Activated CD4-positive, CD25-positive, alpha-beta regulatory T cell (primary cell): ENCODE results near the gene PARK7.
A peak's percentile ranks its signal among the peaks of the same experiment; 100 is the strongest.
"Not testable (repeated sequence)": the region's sequence is repeated elsewhere in the genome, so short reads cannot be mapped to it uniquely, and the experiment has no call there.

Experiments used
- DNase-seq, 4 experiments: peaks; one replicate each; lab custom pipeline; 2025; lab: John Stamatoyannopoulos, UW

PARK7 gene

DNA sequence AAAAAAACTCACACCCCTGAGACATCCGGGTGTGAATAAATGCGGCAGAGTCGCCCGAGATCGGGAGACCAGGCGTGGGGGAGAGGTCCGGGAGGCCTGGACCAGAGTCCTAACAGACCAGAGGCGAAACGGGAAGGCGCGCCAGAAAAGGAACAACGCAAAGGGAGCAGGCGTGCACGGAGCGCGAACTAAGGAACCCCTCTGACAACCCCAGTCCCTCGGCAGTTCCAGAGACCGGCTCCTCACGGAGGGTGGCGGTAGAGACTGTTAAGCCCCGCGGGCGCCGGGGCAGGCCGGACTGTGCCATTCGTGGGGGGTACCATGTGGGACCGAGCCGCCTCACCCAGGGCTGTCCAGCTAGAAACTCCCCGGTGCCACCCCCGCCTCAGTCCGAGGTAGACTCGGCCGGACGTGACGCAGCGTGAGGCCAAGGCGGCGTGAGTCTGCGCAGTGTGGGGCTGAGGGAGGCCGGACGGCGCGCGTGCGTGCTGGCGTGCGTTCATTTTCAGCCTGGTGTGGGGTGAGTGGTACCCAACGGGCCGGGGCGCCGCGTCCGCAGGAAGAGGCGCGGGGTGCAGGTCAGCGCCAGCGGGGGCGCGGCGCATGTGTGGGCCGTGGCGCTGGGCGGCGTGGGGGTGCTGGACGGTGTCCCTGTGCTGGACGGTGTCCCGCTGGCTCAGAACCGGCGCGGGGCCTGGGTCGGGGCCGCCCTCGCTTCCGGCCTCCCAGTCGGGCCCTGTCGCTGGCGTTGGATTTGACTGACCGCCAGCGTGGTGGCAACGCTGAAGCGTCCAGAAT lies at the start of gene PARK7:
TSS of gene PARK7 (plus strand) at position 496 of the 798 bp plus-strand sequence. CDS start 1,075 bp downstream, outside the sequence.
- DNase-seq: peak; percentile 99

DNA sequence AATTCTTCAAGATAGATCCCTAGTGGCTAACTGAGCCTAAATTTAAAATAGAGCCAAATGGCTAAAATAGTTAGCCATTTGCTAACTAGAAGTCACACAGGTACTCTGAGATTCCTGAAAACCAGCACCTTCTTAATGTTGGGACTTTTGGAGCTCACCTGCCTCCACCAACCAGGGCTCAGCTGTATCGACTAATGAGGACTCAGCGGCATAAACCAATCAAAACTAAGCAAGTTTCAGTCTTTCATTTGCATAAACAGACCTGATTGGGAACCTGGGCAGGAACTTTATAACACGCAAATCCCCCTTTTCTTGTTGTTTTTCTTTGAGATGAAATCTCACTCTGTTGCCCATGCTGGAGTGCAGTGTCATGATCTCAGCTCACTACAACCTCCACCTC lies 49.4 kb upstream of the PARK7 start:
- DNase-seq: no peak

DNA sequence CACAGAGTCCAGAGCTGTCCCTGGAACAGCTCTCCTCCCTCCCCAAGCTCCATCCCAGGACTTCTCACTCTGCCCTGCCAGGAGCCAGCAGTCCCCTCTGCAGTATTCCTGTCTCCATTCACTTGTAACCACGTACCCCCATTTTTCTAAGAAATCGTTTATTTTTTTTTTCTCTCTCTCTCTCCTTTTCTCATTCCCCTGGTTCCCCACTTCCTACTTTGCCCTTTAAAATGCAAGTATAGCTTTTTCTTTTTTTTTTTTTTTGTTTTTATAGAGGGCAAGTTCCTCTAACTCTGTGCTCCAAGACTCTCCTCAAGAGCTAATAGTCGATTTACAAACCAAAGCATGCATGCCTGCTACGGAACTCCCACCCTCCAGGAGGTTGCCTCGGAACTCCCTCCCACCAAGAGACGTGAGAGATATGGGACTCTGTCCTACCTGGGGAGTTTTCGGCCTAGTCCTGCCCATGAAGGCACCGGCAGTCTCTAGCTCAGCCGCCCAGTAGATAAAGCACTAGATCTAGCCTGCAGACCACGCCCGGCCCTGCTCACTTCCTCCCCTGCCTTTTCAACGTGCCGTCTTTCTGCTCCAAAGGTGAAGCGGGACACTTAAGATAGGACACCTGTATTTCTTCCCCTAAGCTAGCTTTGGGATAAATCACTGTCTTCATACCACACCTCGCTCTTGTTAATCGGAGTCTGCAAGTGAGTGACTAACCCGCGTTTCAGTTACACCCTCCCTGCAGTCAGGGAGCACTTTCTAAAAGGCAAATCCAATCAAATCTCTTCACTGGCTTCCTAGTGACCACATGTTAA lies 48.6 kb upstream of the PARK7 start:
- DNase-seq: peak in 1 of 4 experiments; percentile 3

DNA sequence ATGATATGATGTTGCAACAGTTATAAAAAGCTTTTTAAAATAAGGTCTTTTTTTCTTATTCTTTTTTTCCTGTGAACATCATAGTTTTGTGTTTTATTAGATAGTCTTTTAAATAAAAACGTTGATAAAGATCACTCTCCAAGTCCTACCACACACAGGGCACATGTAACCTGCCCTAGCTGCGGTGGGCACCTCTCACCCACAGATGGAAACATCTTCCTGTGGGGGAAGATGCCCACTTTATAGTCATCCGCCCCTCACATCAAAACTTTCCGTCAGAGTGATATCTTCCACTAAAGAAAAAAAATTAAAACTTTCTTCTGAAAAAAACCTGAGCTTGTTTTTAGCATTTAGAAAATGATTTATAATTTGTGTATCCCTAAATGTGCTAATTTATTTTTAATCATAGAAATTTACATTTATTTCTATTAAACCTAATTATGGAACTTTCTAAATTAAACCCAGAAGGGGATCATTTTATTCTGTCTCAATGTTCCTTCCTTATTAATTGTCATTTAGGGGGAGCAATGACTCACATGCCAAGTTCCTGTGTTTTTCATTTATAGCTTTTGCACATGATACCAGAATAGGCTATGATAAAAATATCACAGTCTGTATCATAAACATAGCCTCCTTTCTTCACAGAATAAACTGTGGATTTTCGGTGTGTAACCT lies 45.5 kb upstream of the PARK7 start:
- DNase-seq: no peak

DNA sequence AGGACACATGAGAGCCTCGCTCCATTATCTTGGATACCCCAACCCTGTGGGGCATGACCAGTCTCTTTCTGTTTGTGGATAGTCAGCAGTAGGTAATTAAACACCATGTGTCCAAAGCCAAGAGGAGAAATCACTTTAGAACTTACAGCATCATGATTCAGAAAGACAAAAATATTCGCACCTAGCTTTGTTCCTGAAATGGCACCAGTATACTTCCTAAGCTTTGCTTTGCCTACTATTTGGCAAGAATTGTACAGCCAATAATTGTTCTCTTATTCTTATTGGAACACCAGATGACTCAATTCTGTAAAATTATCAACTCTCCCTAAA lies 45.0 kb upstream of the PARK7 start:
- no peak for DNase-seq

DNA sequence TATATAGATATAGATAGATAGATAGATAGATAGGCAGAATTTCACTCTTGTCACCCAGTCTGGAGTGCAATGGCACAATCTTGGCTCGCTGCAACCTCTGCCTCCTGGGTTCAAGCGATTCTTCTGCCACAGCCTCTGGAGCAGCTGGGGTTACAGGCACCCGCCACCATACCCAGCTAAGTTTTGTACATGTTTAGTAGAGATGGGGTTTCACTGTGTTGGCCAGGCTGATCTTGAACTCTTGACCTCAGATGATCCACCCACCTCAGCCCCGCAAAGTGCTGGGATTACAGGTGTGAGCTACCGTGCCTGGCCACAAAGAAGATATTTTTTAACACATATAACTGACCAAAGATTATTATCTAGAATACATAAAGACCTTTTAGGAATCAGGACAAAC lies 43.5 kb upstream of the PARK7 start:
- not testable (repeated sequence) for DNase-seq

DNA sequence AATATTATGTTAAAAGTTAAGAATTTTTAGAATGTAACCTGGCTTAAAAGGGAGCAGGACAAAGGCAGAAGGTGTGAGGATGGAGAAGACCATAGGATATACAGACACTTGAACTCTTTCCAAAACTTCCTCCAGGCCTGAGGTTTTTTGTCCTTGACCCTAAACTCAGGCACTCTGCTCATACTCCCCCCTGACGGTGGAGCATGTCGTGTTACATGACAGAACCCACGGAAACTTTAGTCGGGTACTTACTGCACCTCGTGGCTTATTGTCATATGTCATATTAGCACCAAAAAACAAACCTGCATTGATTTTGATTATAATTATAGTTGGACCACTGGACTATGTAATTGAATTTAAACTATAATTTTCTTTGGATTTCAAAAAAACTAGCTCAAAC lies 41.6 kb upstream of the PARK7 start:
- DNase-seq: no peak

DNA sequence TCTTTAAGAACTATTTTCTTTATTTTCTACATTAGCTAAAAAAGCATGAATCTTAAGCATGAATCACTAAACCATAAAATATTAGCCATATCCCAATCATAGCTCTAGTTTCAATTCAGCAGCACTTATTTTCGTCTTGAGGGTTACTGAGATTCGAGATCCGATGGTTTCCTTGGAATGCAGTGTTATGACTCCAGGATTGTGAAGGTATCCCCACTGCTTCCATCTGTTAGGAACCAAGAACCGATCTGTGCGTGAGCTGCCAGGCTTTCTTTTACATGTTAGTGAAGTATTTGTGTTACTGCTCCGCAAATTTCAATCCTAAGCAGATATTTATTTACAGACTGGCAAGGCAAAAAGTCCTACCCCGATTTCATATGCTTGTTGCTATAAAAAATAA lies 39.7 kb upstream of the PARK7 start:
- no peak for DNase-seq

DNA sequence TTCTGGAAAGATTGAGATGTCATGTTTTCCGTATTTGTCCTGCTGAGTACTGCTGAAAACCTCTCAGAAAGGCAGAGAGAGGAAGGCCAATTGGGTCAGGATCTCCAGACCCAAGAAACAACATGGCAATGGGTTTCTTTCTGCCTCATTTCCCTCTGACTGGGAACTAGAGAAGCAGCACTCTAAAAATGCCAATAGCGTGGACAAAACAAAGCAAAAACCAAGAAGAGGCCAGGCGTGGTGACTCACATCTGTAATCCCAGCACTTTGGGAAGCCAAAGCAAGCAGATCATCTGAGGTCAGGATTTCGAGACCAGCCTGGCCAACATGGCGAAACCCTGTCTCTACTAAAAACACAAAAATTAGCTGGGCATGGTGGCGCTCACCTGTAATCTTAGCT lies 39.2 kb upstream of the PARK7 start:
- DNase-seq: no peak

DNA sequence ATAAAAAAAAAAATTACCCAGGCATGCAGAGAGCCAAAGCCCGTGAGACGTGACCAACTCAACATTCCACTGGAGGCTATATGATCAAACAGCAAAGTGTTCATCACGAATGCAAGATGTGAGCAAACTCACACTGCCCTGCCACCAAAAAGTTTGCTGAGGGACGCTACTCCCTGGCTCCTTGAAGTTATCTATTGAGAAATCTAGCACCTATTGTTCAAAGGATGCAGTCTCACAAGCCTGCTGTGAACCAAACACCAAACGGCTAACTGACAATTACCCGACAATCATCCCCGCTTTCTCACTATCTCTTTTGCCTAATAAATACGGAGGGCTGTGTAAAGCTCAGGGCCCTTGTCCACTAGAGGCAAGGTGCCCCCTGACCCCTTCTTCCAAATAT lies 34.5 kb upstream of the PARK7 start:
- DNase-seq: not testable (repeated sequence)

DNA sequence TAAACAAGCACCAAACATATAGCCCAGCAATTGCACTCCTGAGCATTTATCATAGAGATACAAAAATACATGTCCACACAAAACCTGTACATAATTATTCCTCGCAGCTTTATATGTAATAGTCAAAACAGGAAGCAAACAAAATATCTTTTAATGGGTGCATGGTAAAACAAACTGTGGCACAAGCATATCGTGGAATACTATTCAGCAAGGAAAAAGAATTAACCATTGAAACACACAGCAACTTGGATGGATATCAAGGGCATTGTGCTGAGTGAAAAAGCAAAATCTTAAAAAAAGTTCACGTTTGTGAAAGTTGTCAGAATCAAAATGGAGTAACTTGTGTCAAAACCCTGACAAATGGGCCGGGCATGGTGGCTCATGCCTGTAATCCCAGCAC lies 33.3 kb upstream of the PARK7 start:
- no peak for DNase-seq

DNA sequence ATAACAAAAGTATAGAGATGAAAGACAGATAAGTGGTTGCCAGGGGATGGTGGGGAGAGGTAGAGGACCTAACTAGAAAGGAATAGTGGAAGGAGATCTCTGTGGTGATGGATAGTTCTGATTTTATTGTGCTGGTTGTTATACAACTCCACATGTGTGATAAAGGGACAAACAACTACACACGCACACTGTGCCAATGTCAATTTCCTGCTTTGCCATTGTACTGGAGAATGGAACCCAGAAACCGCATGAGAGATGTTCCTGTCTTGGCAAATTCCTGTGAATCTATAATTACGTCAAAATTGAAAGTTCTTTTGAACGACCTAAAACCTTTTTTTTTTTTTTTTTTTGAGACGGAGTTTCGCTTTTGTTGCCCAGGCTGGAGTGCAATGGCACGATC lies 31.9 kb upstream of the PARK7 start:
- DNase-seq: no peak

DNA sequence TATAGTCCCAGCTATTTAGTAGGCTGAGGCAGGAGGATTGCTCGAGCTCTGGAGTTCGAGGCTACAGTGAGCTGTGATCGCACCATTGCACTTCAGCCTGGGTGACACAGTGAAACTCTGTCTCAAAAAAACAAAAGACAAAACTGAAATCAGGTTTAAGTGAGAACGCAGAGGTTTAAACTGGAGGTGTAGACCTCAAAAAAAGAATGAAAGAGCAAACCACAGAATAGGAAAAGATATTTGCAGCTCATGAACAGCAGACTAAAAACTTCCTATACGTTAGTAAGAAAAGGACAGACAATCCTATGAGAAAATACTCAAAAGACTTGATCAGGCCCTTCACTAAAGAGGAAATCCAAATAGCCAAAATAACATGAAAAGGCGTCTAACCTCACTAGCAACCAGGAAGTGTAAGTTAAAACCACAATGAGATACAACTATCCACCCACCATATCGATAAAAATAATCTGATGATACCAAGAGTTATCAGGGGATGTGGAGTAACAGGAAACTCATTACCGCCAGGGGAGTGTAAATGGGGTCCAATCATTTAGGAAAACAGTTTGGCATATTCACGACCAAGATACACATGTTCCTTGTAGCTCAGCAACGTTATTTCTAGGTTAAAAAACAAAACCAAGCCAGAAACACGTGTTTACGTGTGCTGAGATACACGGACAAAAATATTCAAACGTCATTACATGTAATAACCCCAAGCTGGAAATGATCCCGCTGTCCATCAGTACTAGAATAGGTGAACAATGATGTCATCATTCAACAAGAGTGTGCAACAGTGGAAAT lies 30.7 kb upstream of the PARK7 start:
- no peak for DNase-seq

DNA sequence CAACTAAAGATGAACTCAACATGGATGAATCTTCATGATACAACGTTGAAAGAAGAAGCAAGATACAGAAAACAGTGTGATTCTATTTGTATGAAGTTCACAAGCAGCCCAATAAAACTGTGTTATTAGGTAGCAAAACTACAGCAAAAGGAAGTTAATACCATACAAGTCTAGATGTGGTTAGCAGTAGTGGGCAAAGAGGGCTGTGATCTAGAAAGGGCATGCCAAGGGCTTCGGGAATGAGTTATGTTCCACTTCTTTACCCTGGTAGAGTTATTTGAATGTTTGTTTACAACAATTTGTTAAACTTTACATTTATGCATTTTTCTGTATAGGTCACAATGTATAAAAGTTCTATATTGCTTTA lies 30.1 kb upstream of the PARK7 start:
- no peak for DNase-seq

DNA sequence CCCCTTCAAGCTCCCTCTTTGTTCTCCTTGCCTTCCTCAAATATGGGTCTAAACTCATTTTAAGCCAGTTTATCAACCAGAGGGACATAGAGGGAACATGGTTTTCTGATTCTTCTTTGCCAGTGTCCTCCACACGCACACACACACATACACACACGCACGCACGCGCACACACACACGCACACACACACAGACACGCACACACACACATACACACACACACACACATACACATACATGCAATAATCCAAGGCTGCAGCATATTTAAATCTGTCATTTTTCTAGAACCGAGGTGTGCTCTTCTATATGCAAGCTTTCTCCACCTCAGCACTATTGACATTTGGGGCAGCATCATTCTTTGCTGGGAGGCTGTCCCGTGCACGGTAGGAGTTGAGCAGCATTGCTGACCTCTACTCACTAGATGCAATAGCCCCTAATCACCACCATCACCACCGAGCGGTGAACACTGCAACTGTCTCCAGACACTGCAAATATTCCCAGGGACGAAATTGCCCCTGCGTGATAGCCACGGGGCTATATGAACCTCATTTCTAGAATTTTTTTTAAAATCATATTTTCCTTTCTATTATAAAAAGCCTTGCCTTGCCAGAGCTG lies 28.9 kb upstream of the PARK7 start:
- no peak for DNase-seq

DNA sequence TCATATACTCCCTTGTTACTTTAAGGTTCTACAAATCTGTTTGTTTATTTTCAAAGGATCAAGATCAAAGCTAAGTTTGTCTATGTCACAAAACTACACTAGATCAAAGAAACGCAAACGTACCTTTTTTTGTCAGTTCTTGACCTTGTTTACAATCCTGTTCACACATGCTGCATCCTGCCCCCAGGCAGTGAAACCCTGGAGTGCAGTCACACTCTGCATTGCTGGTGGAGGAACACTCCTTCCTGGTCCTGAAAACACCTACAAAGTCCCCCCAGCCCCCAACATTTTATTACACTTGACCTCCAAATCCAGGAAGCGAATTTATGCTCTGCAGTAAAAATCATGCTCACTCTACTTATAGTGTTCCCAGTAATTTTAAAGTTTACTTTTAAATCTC lies 23.4 kb upstream of the PARK7 start:
- no peak for DNase-seq

DNA sequence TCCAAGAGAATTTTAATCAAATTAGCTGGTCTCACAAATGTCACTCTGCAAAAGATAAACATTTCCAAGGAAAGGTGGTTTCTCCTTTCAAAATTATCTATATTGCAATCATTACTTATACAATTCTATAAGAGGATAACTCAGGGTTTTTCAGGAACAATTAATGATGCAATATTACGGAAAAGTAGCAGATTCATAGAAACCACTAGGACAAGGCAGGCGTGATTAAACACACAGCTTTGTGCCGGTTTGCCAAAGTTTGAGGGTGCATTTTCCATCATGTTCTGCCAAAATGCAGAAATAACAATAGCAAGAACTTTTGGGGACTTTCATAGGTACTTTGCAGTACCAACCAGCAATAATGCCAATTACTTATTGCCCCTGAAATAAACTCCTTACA lies 21.5 kb upstream of the PARK7 start:
- no peak for DNase-seq

DNA sequence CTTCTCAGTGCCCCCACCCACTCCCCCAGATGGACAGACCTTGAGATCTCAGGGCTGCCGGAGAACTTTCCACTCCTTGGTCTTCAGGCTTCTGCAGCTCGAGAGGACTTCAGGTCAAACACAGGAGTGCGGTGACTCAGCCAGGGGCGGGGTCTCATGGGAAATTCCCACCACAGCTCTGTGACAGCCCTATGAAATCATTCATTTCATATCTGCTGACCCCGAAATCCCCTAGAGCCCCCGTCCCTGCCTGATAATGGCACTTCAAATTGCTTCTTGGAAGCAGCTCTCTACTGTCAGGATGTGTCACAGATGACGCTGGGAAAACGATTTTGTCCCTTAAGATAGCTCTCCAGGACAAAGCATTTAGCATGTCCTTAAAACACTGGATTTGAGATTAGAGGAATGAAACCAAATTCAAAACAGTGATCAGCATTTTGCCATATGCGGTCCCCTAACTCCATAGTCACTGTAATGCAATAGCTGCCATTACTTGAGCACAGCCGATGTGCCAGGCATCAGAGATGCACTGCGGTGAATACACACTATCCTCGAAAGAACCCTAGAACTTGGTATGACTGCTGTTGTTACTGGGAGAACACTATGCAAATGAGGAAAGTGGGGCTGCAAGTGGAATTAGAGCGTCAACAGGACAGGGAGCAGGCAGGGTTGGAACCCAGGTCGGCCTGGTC lies 20.6 kb upstream of the PARK7 start, which contains the start of gene TNFRSF9:
TSS of gene TNFRSF9 (minus strand) at position 95 of the 692 bp plus-strand sequence. CDS start 845 bp downstream, outside the sequence.
- DNase-seq: peak; percentile 15 to 74 (median 42)

DNA sequence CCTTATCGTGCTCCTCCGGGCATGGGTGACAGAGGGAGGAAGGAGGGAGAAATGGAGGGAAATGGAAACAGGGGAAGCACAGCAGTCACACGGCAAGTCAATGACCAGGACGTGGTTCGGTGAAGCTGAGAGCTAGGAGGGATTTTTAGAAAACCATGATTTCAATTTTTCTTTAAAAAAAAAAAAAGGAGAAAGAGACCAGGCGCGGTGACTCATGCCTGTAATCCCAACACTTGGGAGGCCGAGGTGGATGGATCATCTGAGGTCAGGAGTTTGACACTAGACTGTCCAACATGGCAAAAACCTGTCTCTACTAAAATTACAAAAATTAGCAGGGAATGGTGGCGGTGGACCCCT lies 20.1 kb upstream of the PARK7 start:
- DNase-seq: no peak

DNA sequence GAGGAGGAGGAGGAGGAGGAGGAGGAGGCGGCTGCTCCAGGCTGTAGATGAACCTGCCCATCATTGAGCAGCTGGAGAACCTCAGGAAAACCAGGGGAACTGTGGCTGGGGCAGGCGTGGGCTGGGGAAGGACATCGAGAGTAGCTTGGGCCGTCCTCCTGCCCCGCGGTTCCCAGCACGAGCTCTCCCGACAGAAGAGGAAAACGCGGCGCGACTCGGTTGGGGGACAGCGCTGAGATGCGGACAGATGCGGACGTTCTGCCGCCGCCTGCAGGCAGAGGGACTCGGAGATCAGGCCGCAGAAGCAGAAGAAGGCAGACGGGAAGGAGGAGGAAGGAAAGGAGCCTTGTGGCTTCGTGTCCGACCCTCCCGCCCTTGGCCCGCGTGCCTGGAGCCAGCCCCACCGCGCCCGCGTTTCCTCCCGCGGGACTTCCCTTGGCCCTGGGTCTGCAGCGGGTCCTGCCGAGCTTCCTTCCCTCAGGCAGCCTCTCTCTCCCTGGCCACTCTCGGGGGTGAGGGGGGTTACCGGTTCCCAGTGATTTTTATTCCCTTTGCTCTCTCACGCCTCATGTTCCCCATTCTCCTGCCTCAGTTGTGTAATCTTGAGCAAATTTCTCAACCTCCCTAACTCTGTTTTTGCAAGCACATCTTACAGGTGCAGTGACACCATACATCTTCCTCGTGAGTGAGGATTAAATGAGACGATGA lies 19.1 kb upstream of the PARK7 start:
- DNase-seq: peak in 1 of 4 experiments; percentile 26
